ENCODE measurements around the gene SAXO1.

DNA sequence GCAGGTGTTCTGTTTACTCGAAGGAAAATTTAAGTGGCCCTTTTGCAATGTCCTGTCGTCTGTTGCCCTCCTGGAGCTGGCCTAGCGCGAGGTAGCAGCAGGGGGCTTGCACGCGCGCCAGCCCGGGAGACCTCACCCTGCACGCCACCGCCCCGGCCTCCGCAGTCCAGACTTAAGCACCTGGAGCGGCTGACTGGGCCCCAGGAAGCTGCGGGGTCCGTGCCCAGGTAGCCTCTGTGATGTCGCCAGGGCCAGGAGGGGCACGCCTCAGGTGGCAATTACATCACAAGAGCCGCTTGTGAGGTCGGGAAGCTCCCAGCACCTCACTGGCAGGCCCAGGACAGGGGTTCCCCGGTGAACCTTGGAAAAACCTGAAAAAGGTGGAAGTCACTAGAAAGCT, at the start of gene SAXO1:
- TF ChIP-seq, protein P1, sequence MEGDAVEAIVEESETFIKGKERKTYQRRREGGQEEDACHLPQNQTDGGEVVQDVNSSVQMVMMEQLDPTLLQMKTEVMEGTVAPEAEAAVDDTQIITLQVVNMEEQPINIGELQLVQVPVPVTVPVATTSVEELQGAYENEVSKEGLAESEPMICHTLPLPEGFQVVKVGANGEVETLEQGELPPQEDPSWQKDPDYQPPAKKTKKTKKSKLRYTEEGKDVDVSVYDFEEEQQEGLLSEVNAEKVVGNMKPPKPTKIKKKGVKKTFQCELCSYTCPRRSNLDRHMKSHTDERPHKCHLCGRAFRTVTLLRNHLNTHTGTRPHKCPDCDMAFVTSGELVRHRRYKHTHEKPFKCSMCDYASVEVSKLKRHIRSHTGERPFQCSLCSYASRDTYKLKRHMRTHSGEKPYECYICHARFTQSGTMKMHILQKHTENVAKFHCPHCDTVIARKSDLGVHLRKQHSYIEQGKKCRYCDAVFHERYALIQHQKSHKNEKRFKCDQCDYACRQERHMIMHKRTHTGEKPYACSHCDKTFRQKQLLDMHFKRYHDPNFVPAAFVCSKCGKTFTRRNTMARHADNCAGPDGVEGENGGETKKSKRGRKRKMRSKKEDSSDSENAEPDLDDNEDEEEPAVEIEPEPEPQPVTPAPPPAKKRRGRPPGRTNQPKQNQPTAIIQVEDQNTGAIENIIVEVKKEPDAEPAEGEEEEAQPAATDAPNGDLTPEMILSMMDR (IDR thresholded peaks at IDR 0.05): no peak
- TF ChIP-seq POLR2A (IDR thresholded peaks at IDR 0.05): no peak

All from testis (tissue), 2 donors.